Measurements from ENCODE around the gene RTBDN.

- TF ChIP-seq CTCF (IDR thresholded peaks at IDR 0.05; ENCODE audit: low read depth, low read length, poor library complexity, severe bottlenecking): no peak
- TF ChIP-seq EZH2phosphoT487 (IDR thresholded peaks at IDR 0.05; ENCODE audit: borderline replicate concordance, low read length): no peak
Measured at GRCh38 chr19:12821761-12822160, 12.6 kb downstream of the RTBDN start.
